Ovary (tissue), 3 donors: ENCODE results near the gene CAPZB.

Experiments used
- EP300 ChIP-seq: sonication (generic); formaldehyde crosslinking; IDR thresholded peaks from one replicate; pipeline ENCODE4 v1.6.1; 2017; ENCODE audit warnings: antibody characterized with exemption
- POLR2A ChIP-seq: fragments of 450-650 bp; IDR thresholded peaks from one replicate; pipeline ENCODE4 v1.6.1; 2017; ENCODE audit warnings: antibody characterized with exemption, mild to moderate bottlenecking, moderate library complexity
- TF ChIP-seq, protein P1 (sequence below), 3 donors: fragments of 450-650 bp in 2 of 3; fragments of 200-600 bp in 1 of 3; IDR thresholded peaks; one replicate each; pipeline versions ENCODE4 v1.5.1 to v1.8.0; 2016 to 2022; ENCODE audit warnings: antibody characterized with exemption in 3 of 3, mild to moderate bottlenecking in 1 of 3
- donor health status: DM: no; HTN: no; CAD: no.

- TF ChIP-seq, protein P1, sequence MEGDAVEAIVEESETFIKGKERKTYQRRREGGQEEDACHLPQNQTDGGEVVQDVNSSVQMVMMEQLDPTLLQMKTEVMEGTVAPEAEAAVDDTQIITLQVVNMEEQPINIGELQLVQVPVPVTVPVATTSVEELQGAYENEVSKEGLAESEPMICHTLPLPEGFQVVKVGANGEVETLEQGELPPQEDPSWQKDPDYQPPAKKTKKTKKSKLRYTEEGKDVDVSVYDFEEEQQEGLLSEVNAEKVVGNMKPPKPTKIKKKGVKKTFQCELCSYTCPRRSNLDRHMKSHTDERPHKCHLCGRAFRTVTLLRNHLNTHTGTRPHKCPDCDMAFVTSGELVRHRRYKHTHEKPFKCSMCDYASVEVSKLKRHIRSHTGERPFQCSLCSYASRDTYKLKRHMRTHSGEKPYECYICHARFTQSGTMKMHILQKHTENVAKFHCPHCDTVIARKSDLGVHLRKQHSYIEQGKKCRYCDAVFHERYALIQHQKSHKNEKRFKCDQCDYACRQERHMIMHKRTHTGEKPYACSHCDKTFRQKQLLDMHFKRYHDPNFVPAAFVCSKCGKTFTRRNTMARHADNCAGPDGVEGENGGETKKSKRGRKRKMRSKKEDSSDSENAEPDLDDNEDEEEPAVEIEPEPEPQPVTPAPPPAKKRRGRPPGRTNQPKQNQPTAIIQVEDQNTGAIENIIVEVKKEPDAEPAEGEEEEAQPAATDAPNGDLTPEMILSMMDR (IDR thresholded peaks at IDR 0.05): peak in 1 of 3 donors; percentile 24
- TF ChIP-seq POLR2A (no peak), EP300 (no peak)
Observed at GRCh38 chr1:19439464-19440171, 45.7 kb downstream of the CAPZB start.
